GM18861 (cell line): ENCODE results near the gene CALHM3.

Experiments used
- ATAC-seq: cut with Tn5 transposase; IDR thresholded peaks from one replicate; pipeline ENCODE4 v1.9.1; 2021; ENCODE audit not compliant: unreplicated experiment

CALHM3 gene

GRCh38 chr10:103451091-103451813 lies 27.8 kb downstream of the CALHM3 start:
- ATAC-seq: no peak

DNA sequence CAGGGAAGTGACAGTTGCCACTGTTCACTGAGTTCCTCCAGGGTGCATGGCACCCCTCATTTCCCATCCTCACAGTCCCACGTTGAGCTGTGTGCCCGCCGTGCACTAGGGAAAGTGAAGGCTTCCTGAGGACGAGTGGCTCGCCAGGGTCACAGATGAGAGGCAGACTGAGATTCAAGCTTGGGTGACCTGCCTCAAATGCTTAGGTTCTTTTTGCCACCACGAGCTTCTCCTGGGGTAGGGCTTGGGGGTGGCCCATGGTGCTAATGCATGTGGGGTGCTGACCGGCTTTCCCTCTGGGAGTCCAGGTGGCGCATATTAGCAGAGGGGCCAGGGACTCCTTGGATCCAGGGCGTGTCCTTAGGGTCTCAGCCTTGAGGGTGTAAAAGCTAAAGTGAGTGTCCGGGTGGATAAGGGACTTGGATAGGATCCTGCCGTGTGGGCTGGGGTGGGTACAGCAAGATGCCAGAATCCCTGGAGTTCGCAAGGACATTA lies 28.8 kb downstream of the CALHM3 start:
- no peak for ATAC-seq

DNA sequence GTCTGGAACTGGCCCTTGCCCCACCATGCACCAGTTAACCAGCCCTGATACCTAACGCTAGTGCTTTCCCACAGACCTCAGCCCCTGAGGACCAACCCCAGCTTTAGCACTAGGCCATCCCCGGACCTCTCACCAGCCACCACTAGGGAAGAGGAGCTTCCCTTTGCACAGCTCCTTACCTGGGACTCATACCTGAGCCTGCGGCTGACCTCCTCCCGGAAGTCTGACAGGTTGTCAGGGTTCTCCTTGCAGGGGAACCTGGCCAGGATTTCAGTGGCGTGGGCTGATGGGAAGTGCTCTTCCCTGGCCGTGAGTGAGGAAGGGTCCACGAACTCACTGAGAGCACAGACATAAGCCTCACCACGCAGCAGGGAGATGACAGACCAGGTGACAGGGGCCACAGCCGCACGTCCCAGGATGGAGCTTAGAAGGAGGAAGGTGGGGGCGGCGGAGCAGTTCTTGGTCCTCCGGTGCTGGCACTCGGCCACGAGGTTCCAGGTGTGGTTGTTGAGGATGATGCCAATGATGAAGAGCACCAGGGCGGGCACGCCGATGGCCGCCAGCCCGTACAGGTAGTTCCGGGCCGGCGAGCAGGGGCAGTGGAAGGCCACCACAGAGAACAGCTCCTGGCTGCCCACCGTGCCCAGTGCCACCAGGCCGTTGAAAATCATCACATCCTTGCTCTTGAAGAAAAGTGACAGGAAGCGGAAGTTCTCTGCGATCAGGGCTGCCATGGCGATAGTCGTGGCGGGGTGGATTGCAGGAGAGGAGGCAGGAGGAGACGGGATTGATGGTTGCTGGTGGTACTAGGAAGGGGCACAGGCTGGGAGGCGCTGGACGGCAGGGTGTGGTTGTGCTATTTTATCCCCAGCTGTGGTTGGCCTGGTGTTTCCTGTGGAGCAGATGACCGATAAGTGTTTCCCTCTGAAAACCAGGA lies 29.6 kb downstream of the CALHM3 start:
- no peak for ATAC-seq

GRCh38 chr10:103448746-103449145 lies 30.3 kb downstream of the CALHM3 start:
- ATAC-seq: no peak

- no peak for ATAC-seq
Measured at GRCh38 chr10:103447187-103447586, 31.9 kb downstream of the CALHM3 start.

DNA sequence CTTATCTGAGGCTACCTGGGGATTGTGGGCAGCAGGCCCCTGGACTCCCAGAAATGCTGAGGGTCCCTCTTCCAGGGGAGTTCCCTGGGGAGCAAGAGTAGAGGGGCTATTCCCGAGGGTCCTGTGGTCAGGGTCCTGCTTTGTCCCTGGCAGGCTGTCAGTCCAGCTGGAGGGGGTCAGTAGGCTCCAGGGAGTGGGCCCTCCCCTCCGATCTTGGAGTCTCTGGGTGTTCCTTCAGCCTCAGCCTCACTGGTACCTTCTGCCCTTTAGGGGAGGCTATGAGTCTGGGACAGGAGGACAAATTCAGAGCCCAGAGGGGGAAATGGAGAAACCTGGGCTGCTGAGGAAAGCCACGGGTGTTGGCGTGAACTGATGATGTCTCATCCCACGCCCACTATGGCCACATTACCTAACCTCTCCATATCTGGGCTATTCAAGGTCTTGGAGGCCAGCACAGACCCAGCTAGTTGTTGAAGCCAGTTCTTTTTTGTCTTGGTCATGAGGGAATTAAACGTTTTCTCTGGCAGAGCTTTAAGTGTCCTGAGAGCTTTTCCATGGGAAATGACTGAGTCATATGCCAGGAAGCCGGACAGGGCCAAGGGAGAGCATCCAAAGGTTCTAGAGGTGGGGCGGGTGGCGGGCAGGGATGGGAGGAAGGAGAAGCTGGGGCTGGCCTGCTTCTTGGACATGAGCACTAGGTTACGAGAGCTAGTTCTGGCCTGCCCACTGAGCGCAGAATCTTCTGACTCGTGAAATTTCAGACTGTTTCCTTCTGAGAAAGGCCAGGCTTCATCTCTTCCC lies 33.1 kb downstream of the CALHM3 start:
- ATAC-seq: no peak

GRCh38 chr10:103445366-103445765 lies 33.7 kb downstream of the CALHM3 start:
- ATAC-seq: no peak

- no peak for ATAC-seq
Measured at GRCh38 chr10:103444478-103444877, 34.6 kb downstream of the CALHM3 start.

DNA sequence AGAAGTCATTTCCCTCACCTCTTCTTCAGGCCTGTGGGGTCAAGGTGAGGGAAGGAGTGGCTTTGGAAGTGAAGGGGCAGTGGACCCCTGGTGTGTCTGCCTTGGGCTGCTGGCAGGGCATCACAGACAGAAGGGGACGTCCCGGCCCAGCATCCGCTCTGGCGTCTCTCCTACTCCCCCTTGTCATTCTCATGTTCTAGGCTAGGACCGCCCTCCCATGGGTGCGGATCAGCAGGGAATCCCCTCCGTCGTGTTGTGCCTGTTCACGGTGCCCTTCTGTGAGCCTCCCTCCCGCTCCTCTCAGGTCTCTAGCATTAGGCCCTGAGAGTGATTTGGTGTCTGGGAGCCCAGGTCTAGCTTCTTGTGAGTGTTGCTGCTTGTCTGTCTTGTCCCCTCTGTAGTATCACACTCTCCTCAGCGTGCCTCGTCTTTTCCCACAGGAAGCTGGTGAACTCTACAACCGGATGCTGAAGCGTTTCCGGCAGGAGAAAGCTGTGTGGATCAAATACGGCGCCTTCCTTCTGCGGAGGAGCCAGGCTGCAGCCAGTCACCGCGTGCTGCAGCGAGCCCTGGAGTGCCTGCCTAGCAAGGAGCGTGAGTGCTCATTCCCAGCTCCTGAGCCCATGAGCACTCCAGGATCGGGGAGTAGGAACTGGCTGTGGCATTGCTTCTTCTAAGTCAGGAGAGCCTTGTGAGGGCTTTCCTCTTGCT lies 35.4 kb downstream of the CALHM3 start:
- ATAC-seq: no peak

- ATAC-seq: no peak
Measured at GRCh38 chr10:103442031-103442461, 37.0 kb downstream of the CALHM3 start.

DNA sequence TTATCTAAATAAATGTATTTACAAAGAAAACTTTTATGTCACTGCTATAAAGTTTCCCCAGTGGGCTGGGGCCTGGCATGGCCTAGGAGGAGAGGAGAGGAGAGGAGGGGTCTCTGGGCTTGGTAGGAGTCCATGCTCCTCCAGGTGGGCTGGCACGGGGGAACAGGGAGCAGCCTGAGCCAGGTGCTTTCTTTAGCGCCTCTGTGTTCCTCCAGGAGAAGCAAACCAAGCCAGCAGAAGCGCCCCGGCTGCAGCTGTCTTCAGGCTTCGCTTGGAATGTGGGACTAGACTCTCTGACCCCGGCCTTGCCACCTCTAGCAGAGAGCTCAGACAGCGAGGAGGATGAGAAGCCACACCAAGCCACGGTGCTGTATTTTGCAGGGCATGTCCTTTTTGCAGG lies 37.4 kb downstream of the CALHM3 start:
- ATAC-seq: no peak

GRCh38 chr10:103441206-103441605 lies 37.8 kb downstream of the CALHM3 start:
- no peak for ATAC-seq

- no peak for ATAC-seq
Measured at GRCh38 chr10:103440416-103440815, 38.6 kb downstream of the CALHM3 start.

- no peak for ATAC-seq
Measured at GRCh38 chr10:103439776-103440175, 39.3 kb downstream of the CALHM3 start.

DNA sequence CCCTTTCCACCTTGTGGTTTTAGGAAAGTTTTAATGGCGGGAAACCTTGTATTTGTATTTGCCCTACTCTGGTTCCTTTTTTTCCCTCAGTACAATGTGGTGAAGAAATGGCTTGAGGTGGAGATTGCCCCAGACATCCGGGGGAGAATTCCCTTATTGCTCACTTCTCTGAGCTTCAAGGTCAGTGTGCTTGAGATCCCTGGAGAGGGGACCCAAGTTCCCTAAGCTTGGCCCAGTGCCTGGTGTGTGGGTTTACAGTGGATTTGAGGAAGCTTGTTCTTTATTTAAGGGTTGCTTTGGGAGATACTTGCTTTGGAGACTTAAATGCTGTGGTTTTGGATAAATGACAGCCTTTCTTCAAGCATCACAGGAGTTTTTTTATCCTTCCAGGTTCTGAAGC lies 45.2 kb downstream of the CALHM3 start:
- ATAC-seq: no peak

DNA sequence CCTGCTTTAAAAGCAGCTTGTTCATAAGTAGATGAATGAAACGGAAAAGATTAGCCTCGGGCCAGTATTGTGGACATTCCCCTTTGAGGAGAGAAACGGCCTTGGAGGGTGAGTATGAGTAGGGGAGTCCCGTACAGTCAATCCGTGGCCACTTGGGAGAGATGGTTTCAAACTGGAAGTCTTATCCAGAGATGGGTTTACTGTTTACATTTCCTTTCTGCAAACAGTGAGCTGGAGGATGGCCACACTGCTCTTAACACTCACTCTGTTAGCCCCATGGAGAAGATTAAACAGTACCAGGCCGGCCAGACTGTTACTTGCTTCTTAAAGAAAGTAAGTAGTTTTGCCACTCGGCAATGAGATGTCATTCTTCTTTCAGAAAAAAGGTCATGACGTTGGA lies 47.1 kb downstream of the CALHM3 start:
- no peak for ATAC-seq

- no peak for ATAC-seq
Measured at GRCh38 chr10:103429647-103430046, 49.4 kb downstream of the CALHM3 start.

- ATAC-seq: no peak
Measured at GRCh38 chr10:103428989-103429643, 49.9 kb downstream of the CALHM3 start.

DNA sequence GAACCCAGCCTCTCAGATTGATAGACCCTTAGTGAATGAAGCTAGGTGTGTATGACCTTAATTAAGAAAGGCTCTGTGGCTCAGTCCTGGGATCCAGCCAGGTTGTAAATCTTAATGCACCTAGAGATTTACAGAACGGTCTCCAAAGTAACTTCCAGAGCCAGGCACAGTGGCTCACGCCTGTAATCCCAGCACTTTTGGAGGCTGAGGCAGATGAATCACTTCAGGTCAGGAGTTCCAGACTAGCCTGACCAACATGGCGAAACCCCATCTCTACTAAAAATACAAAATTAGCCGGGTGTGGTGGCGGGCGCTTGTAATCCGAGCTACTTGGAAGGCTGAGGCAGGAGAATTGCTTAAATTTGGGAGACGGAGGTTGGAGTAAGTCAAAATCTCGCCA lies 51.2 kb downstream of the CALHM3 start:
- ATAC-seq: no peak

DNA sequence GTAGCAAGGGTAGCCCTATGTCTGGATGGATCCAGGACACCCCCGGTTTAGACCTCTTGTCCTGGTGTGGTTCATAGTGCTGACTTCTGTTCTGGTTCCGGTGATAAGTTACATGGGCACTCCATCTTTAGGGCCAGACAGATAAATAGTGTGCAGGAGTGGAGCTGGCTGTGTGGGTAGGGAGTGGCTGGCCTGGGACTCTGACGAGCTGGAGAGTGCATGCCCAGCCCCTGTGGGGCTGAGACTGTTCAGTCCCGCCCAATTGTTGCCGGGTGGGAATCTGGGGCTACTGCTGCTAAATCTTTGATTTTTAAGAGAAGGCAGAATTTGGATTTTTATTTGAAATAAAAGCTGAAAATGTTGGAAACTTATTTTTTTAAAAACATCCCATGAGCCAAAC lies 55.3 kb downstream of the CALHM3 start:
- no peak for ATAC-seq
